Mesenchymal stem cell (in vitro differentiated cells and primary cell): ENCODE results near the gene SCRG1.
A peak's percentile ranks its signal among the peaks of the same experiment; 100 is the strongest.

Experiments used
- DNase-seq: peaks from one replicate; pipeline ENCODE4 v3.0.0-alpha.2; 2013
- H2AFZ ChIP-seq: one replicate; pipeline ENCODE4 v1.6.1; 2013; ENCODE audit warnings: low read depth, mild to moderate bottlenecking, control low read depth, inconsistent platforms, low read length, moderate library complexity
- H2AK5ac ChIP-seq: 2 replicates; pipeline ENCODE4 v1.6.1; 2013; ENCODE audit warnings: low read length, moderate library complexity, mild to moderate bottlenecking, inconsistent platforms; ENCODE audit not compliant: severe bottlenecking
- H2BK120ac ChIP-seq: one replicate; pipeline ENCODE4 v1.6.1; 2013; ENCODE audit warnings: low read depth, mild to moderate bottlenecking, inconsistent platforms, low read length, moderate library complexity
- H2BK12ac ChIP-seq, 2 experiments: one replicate each; pipeline ENCODE4 v1.6.1; 2013; ENCODE audit warnings: inconsistent platforms in 2 of 2, low read length in 2 of 2, mild to moderate bottlenecking in 2 of 2, moderate library complexity in 2 of 2, control low read depth in 1 of 2
- H2BK15ac ChIP-seq: one replicate; pipeline ENCODE4 v1.6.1; 2013; ENCODE audit warnings: mild to moderate bottlenecking, low read depth, inconsistent platforms; ENCODE audit not compliant: poor library complexity, severe bottlenecking
- H2BK5ac ChIP-seq: 2 replicates; pipeline ENCODE4 v1.6.1; 2013; ENCODE audit warnings: low read depth, mild to moderate bottlenecking, low read length, control low read depth, inconsistent platforms; ENCODE audit not compliant: poor library complexity, severe bottlenecking
- H3K14ac ChIP-seq, 2 experiments: one replicate each; pipeline ENCODE4 v1.6.1; 2013; ENCODE audit warnings: inconsistent platforms in 2 of 2, low read length in 2 of 2, control low read depth in 1 of 2, mild to moderate bottlenecking in 1 of 2, moderate library complexity in 1 of 2
- H3K18ac ChIP-seq, 2 experiments: one replicate each; pipeline ENCODE4 v1.6.1; 2013; ENCODE audit warnings: inconsistent platforms in 2 of 2, low read length in 2 of 2, control low read depth in 1 of 2, low read depth in 1 of 2, mild to moderate bottlenecking in 1 of 2
- H3K23ac ChIP-seq, 2 experiments: one replicate each; pipeline ENCODE4 v1.6.1; 2013; ENCODE audit warnings: inconsistent platforms in 2 of 2, low read length in 2 of 2, mild to moderate bottlenecking in 2 of 2, moderate library complexity in 2 of 2, control low read depth in 1 of 2
- H3K27ac ChIP-seq: 2 replicates; pipeline ENCODE4 v1.5.1; 2013; ENCODE audit warnings: mild to moderate bottlenecking, moderate library complexity, low read length, control low read depth, inconsistent platforms; ENCODE audit not compliant: poor library complexity, severe bottlenecking
- H3K27me3 ChIP-seq, 2 experiments: 2 replicates each; pipeline versions ENCODE4 v1.6.1 to v1.7.0; 2013; ENCODE audit warnings: low read length in 2 of 2, mild to moderate bottlenecking in 2 of 2, moderate library complexity in 2 of 2, control low read depth in 1 of 2, inconsistent platforms in 1 of 2; ENCODE audit not compliant: control insufficient read depth in 1 of 2, insufficient read depth in 1 of 2
- H3K36me3 ChIP-seq, 2 experiments: 2 replicates each; pipeline versions ENCODE4 v1.6.1 to v1.7.0; 2013; ENCODE audit warnings: low read length in 2 of 2, control low read depth in 1 of 2, inconsistent platforms in 1 of 2, low read depth in 1 of 2, mild to moderate bottlenecking in 1 of 2; ENCODE audit not compliant: insufficient read depth in 2 of 2, control insufficient read depth in 1 of 2
- H3K4ac ChIP-seq, 2 experiments: one replicate each; pipeline ENCODE4 v1.6.1; 2013; ENCODE audit warnings: inconsistent platforms in 2 of 2, low read length in 2 of 2, mild to moderate bottlenecking in 2 of 2, moderate library complexity in 2 of 2, control low read depth in 1 of 2, low read depth in 1 of 2
- H3K4me1 ChIP-seq: 2 replicates; pipeline ENCODE4 v1.6.1; 2013; ENCODE audit warnings: low read depth, low read length, control low read depth; ENCODE audit not compliant: control insufficient read depth, insufficient read depth
- H3K4me2 ChIP-seq: 2 replicates; pipeline ENCODE4 v1.6.1; 2013; ENCODE audit warnings: low read length, mild to moderate bottlenecking, inconsistent platforms; ENCODE audit not compliant: poor library complexity, severe bottlenecking
- H3K4me3 ChIP-seq, 2 experiments: 2 replicates each; pipeline versions ENCODE4 v1.5.1 to v1.7.0; 2013; ENCODE audit warnings: low read length in 2 of 2, mild to moderate bottlenecking in 2 of 2, control low read depth in 1 of 2, low read depth in 1 of 2; ENCODE audit not compliant: insufficient read depth in 1 of 2
- H3K79me1 ChIP-seq: replicated peaks from 2 replicates; pipeline ENCODE4 v1.6.1; 2013; ENCODE audit warnings: mild to moderate bottlenecking, control low read depth, low read length, inconsistent platforms; ENCODE audit not compliant: poor library complexity, severe bottlenecking
- H3K9ac ChIP-seq: 2 replicates; pipeline ENCODE4 v1.7.0; 2013; ENCODE audit warnings: mild to moderate bottlenecking, low read length, moderate library complexity
- H3K9me3 ChIP-seq: 2 replicates; pipeline ENCODE4 v1.7.0; 2013; ENCODE audit warnings: mild to moderate bottlenecking, low read length; ENCODE audit not compliant: control insufficient read depth
- H4K8ac ChIP-seq: one replicate; pipeline ENCODE4 v1.6.1; 2013; ENCODE audit warnings: inconsistent platforms, mild to moderate bottlenecking, low read length, moderate library complexity
- H4K91ac ChIP-seq: one replicate; pipeline ENCODE4 v1.6.1; 2013; ENCODE audit warnings: mild to moderate bottlenecking, low read length, inconsistent platforms
- WGBS: methylation state at CpG from one replicate; pipeline ENCODE4 v1.1.7; 2013; ENCODE audit warnings: mixed read lengths; 5-methylcytosine and 5-hydroxymethylcytosine counted together

Gene SCRG1

GRCh38 chr4:173434231-173434630, 35.3 kb upstream of the SCRG1 start:
- Histone ChIP-seq H2AK5ac (no peak overlapping the region), H3K4me2 (no peak overlapping the region), H3K14ac (no peak overlapping the region), H3K27me3 (no peaks in the 10 kb centered on the region), H2BK15ac (no peak overlapping the region), H4K8ac (no peak overlapping the region), H3K9ac (no peak overlapping the region), H3K27ac (no peak overlapping the region), H2BK5ac (no peak overlapping the region), H2BK120ac (no peak overlapping the region), H3K79me1 (no peaks in the 10 kb centered on the region), H3K9me3 (no peaks in the 10 kb centered on the region), H3K23ac (no peak overlapping the region), H3K4me3 (no peak overlapping the region), H3K4me1 (no peaks in the 10 kb centered on the region), H4K91ac (no peak overlapping the region), H3K36me3 (no peaks in the 10 kb centered on the region), H3K18ac (no peak overlapping the region), H3K4ac (no peak overlapping the region), H2AFZ (no peak overlapping the region), H2BK12ac (no peak overlapping the region)
- no peak for DNase-seq
- WGBS, result 98% methylated on average over 5 of the region's 7 CpGs

GRCh38 chr4:173433447-173433846, 34.5 kb upstream of the SCRG1 start:
- no peak overlapping the region for H3K4me2 ChIP-seq
- H3K14ac ChIP-seq, result no peak overlapping the region
- H3K4me1 ChIP-seq, result no peaks in the 10 kb centered on the region
- no peak overlapping the region for H3K18ac ChIP-seq
- DNase-seq, result no peak
- no peak overlapping the region for H3K9ac ChIP-seq
- H3K27me3 ChIP-seq, result no peaks in the 10 kb centered on the region
- H2AK5ac ChIP-seq, result no peak overlapping the region
- no peak overlapping the region for H3K4ac ChIP-seq
- no peak overlapping the region for H3K27ac ChIP-seq
- WGBS, result 91% methylated on average over 3 of the region's 3 CpGs
- H3K4me3 ChIP-seq, result no peak overlapping the region
- H4K8ac ChIP-seq, result no peak overlapping the region
- no peak overlapping the region for H4K91ac ChIP-seq
- H2BK15ac ChIP-seq, result no peak overlapping the region
- H3K79me1 ChIP-seq, result no peaks in the 10 kb centered on the region
- no peaks in the 10 kb centered on the region for H3K9me3 ChIP-seq
- no peaks in the 10 kb centered on the region for H3K36me3 ChIP-seq
- H2BK5ac ChIP-seq, result no peak overlapping the region
- no peak overlapping the region for H2BK12ac ChIP-seq
- H2BK120ac ChIP-seq, result no peak overlapping the region
- no peak overlapping the region for H2AFZ ChIP-seq
- H3K23ac ChIP-seq, result no peak overlapping the region

- no peaks in the 10 kb centered on the region for H3K4me1 ChIP-seq
- H4K8ac ChIP-seq, result no peak overlapping the region
- H3K9me3 ChIP-seq, result no peaks in the 10 kb centered on the region
- no peak overlapping the region for H3K18ac ChIP-seq
- H3K27me3 ChIP-seq, result no peaks in the 10 kb centered on the region
- no peaks in the 10 kb centered on the region for H3K36me3 ChIP-seq
- H2AFZ ChIP-seq, result no peak overlapping the region
- no peak overlapping the region for H2AK5ac ChIP-seq
- H2BK5ac ChIP-seq, result no peak overlapping the region
- no peak overlapping the region for H2BK12ac ChIP-seq
- H2BK15ac ChIP-seq, result no peak overlapping the region
- no peak overlapping the region for H3K4me3 ChIP-seq
- no peak overlapping the region for H3K23ac ChIP-seq
- no peak for DNase-seq
- WGBS, result 94% methylated on average over 5 of the region's 5 CpGs
- H3K4me2 ChIP-seq, result no peak overlapping the region
- H2BK120ac ChIP-seq, result no peak overlapping the region
- H3K14ac ChIP-seq, result no peak overlapping the region
- no peak overlapping the region for H3K4ac ChIP-seq
- no peak overlapping the region for H3K27ac ChIP-seq
- no peak overlapping the region for H4K91ac ChIP-seq
- H3K9ac ChIP-seq, result no peak overlapping the region
- H3K79me1 ChIP-seq, result no peaks in the 10 kb centered on the region
These were observed 33.5 kb upstream of the SCRG1 start for GRCh38 chr4:173432430-173432829.

- Histone ChIP-seq H2BK120ac (no peak overlapping the region), H4K8ac (no peak overlapping the region), H2BK12ac (no peak overlapping the region), H3K9me3 (no peaks in the 10 kb centered on the region), H2BK5ac (no peak overlapping the region), H4K91ac (no peak overlapping the region), H3K4ac (no peak overlapping the region), H3K4me2 (no peak overlapping the region), H2AK5ac (no peak overlapping the region), H3K4me1 (peaks cover 4% of the 10 kb centered on the region), H3K4me3 (no peak overlapping the region), H3K23ac (no peak overlapping the region), H2AFZ (no peak overlapping the region), H3K27ac (peak overlapping the region; percentile 91), H2BK15ac (no peak overlapping the region), H3K36me3 (no peaks in the 10 kb centered on the region), H3K14ac (no peak overlapping the region), H3K9ac (peak overlapping the region; percentile 80), H3K27me3 (no peaks in the 10 kb centered on the region), H3K18ac (no peak overlapping the region), H3K79me1 (no peaks in the 10 kb centered on the region)
- 100% methylated on average over 1 of the region's 2 CpGs for WGBS
- DNase-seq, result no peak
These were observed 27.1 kb upstream of the SCRG1 start for GRCh38 chr4:173426064-173426463.
